Iris pigment epithelial cell (primary cell): ENCODE measurements around the gene CREBBP.

Experiments used
- DNase-seq: peaks from one replicate; pipeline ENCODE4 v3.0.0-alpha.2; 2011; ENCODE audit warnings: low read depth

The CREBBP gene

GRCh38 chr16:3767333-3767986 is 113.1 kb downstream of the CREBBP start:
- no peak for DNase-seq

DNA sequence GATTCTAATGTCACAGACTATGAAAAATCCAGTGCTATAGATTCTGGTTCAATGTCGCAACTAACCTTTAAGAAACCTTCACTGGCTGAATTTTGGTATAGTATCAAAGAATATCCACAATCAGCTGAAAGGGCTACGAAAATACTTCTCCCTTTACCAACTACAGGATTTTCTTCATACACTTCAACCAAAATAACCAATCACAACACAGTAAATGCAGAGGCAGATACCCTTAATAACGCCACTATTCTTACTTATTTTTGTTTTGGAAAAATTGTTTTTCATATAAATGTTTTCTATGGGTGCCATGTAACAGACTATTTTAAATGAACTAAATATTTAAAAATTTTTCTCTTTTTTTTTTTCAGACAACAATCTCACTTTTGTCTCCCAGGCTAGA is 114.3 kb downstream of the CREBBP start:
- DNase-seq: no peak

DNA sequence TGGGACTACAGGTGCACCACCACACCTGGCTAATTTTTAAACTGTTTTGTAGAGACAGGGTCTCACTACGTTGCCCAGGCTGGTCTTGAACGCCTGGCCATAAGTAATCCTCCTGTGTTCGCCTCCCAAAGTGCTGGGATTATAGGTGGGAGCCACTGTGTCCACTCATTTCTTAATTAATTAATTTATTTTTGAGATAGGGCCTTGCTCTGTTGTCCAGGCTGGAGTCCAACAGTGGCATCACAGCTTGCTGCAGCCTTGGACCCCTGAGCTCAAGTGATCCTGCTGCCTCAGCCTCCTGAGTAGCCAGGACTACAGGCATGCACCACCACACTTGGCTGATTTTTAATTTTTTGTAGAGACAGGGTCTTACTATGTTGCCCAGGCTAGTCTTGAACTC is 116.1 kb downstream of the CREBBP start:
- DNase-seq: no peak

DNA sequence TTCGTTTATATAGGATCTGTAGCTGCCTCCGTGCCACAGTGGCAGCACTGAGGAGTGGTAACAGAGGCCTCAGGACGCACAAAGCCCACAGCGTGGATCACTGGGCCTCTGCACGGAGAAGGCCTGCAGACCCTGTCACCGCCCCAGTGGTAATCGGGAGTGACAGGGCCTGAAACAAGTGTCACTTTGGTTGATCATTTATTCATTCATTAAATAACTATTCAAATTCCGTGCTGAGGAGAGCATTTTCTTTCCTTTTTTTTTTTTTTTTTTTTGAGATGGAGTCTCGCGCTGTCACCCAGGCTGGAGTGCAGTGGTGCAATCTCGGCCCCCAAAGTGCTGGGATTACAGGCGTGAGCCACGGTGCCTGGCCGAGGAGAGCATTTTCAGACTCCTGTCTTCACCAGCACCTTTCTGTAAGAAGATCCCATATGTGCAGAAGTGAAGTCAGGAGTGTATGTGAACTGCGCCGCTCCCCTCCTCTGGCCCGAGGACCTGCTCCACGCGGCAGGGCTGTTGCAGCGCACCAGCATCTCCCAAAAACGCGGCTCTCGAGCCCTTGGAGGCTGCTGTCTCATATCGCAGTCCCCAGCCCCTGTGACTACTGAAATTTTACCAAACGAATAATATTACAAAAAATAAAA is 118.3 kb downstream of the CREBBP start:
- no peak for DNase-seq

DNA sequence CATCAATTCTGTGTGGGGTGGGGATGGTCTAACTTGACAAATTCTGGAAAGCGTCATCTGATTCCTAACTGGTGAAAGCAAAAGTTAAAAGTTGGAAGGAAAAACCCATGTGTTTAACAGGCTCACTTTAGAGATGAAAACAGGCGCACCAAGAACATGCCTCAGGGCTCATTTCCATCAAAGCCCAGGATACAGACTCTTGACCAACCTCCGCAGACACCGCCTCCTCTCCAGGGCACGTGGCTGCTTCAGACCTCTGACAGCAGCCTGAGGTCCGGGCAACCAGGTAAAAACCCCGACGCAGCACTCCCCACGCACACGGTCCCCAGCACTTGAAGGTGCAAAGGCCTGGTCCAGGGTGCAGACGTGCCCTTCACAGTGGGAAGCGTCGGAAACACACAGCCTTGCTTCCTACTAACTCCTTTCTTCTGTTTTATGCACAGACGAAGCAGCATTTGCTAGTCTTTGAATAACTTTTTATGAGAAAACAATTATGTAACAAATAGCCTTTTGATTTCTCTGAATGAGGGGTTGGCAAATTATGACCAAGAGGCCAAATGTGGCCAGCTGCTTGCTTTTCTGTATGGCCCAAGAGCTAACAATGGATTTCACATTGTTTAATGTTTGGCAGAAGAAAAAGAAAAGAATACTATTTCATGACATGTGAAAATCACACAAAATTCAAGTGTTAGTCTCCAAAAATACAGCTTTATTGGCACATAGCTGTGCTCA is 119.0 kb downstream of the CREBBP start:
- no peak for DNase-seq

- DNase-seq: no peak
Observed at GRCh38 chr16:3760518-3760917, 120.0 kb downstream of the CREBBP start.

DNA sequence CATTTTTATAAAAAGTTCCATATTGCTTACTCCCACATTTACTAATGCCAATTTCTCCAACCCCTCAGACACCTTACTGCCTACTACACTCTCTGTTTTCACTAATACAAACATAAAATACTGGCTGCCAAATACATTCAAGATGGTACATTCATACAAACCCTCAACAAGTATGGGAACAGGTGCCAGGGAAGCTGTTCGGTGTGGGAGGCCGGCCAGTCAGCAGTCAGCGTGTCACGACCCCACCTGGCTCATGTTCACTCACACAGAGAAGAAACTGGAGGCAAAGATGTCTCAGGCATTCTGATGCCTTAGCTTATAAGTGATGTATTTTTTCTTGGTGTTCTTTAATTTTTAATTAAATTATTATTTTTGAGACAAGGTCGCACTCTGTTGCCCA is 120.8 kb downstream of the CREBBP start:
- DNase-seq: no peak

DNA sequence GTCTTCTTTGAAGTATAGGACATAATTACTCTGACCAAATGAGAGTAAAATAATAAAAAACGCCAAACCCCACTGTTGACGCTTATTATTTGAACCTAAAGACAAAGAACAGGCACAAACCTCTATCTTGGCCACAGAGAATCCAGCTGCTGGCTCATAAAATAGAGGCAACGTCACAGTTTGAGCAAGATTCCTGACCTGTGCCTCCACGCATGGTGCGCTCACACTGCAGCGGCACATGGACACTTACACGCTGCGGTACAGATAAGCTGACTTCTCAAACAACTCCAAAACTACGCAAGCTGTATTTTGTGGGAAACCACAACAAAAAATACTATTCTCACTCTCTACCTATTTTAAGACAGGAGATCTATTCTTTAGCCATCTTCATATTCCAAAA is 124.4 kb downstream of the CREBBP start:
- DNase-seq: no peak

- no peak for DNase-seq
Observed at GRCh38 chr16:3755249-3755648, 125.3 kb downstream of the CREBBP start.

DNA sequence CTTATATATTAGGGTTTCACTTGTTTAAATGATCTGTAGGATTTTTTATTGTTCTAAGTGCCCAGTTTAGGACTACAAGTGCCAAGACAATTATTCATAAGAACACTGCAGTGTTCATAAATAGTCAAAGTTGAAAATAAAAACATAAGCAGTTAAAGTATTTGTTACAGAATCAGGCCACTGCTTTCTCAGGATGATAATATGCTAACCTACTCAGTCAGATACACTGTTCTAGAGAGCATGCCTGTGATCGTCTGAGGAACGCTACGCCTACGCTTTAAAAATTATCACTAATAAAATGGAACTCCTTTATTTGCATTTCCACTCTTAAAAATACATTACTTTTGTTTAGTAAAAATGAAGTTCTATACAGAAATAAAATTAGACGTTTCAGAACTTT is 125.7 kb downstream of the CREBBP start:
- no peak for DNase-seq

- DNase-seq: peak; percentile 68
Observed at GRCh38 chr16:3754081-3754703, 126.3 kb downstream of the CREBBP start.

DNA sequence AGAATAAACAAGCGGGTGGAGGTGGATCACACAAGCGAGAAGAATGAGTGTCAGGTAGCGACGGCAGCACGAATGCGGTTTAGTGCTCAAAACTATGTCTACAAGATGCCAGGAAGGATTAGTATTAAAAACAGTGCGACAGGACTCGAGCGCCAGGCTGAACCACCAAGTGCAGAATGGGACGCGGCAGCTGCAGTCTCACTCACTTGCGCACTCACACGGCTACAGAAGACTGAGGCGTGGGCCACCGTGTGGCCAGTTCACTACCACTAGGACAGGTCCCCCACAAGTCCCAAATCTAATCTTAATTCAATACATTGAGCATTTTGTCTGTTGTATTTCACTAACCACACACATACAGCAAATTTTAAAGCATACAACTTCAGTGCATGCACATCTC is 127.5 kb downstream of the CREBBP start:
- no peak for DNase-seq

- DNase-seq: no peak
Observed at GRCh38 chr16:3751878-3752277, 128.6 kb downstream of the CREBBP start.

DNA sequence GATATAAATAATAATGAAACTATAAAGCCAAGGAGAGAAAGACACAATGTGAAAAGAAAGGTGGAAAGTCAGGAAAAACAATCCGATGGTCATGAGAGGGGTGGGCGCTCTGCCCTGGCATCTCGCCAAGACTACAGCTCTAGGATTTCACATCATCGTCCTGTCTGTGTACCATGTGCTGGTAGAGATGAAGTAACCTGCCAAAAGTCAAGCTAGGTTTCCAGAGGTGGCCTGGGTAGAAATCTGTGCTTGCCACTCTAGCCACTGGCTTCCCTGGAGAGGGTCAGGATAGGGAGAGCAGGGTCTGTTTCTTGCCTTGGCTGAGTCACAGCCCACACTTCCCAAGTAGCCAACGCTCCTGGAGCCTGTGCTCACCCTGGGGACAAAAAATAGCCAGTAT is 132.2 kb downstream of the CREBBP start:
- DNase-seq: no peak

- peak; percentile 70 for DNase-seq
Observed at GRCh38 chr16:3745751-3746355, 134.7 kb downstream of the CREBBP start.

DNA sequence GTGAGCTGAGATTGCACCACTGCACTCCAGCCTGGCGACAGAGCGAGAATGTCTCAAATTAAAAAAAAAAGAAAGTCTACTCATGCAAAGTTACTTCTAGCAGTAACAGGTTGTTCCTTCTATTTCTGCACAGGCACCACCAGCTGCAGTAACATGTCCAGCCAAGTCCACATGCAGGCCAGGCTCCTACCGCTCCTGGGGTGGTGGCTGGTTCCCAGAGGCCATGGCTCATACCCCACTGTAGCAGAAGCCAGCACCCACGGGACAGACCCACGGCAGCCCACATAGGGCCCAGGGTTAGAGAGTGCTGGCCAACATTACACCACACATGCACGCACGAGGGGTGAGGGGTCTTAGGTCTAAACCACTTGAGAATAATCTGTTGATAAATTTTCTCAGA is 136.5 kb downstream of the CREBBP start:
- no peak for DNase-seq

DNA sequence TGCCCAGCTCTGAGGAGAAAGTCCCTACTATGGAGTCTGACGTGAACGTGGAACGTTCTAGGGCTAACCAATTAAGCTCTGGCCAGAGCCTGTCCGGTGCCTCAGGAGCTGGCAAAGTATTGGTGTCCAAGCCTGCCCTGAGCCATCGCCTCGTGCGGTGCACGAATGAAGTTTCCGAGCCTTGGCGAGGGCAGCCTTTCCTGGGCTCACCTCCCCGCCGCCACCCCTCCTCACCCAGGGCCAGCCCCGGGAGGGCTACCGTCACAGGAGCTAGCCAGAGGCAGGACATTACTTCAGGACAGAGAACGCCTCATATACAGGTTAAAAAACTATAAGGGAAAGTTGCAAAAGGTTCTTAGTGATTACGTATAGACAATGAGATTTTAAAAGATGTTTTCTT is 139.6 kb downstream of the CREBBP start:
- DNase-seq: no peak

- DNase-seq: no peak
Observed at GRCh38 chr16:3740186-3740585, 140.3 kb downstream of the CREBBP start.

DNA sequence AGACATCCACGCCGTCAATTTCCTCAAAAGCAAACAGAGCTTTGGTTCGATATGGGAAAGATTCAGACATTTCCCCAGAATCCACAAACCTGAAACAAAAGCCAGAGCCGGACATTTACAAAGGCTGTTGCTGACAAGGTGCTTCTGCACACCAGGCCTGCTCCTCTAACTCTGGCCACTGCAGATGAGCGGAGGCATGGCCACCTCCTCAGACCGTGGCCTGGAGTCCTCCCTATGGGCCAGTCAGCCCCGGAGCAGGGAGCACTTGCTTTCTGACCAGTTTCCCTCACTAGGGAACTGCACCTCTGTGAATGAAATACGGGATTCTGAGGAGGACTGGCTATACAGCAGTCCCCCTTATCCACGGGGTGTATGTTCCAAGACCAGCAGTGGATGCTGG is 140.9 kb downstream of the CREBBP start:
- DNase-seq: no peak

DNA sequence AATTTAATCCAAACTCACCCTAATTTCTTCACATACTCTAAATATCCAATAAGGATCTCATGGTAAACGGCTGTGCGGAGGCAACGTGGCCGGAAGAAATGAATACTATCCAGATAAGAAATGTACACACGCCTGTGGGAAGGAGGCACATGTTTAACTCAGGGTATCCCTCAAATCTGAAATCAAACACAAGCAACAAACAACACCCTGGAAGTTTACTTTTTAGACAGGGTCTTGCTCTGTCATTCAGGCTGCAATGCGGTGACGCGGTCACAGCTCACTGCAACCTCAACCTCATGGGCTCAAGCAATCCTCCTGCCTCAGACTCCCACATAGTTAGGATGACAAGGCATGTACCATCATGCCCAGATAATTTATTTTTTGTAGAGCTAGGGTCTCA is 142.0 kb downstream of the CREBBP start:
- DNase-seq: no peak

DNA sequence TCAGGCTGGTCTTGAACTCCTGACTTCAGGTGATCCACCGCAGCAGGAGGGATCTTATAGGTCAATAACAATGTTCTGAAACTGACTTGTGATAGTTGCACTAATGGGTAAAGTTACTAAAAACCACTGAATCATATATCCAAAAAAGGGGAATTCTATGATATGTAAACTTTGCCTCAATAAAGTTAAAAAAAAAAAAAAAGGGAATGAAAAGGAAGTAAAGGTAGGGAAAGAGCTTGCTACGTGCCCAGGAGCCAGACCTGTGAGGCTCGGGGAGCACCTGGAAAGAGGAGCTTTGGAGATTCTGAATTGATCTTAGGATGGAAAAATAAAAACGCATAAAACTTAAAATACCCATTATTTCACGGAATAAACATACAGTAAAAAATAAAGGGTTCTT is 142.4 kb downstream of the CREBBP start:
- no peak for DNase-seq

- DNase-seq: no peak
Observed at GRCh38 chr16:3737181-3737580, 143.3 kb downstream of the CREBBP start.

- DNase-seq: no peak
Observed at GRCh38 chr16:3736116-3736515, 144.4 kb downstream of the CREBBP start.
